K562 (cell line): ENCODE data around the gene UQCRHL. TPM values are rescaled to one million over a fixed set of nuclear protein-coding genes. Genes with fewer than 3 reads are reported as not detected.

Experiments used
- ATAC-seq: fragments of 200-7000 bp; cut with Tn5 transposase; 3 replicates; pipeline ENCODE4 v1.9.1; 2020; ENCODE audit warnings: moderate library complexity
- BruUV-seq: library from RNA; stranded (reverse); fragments of 400-500 nt; replicated peaks from 2 replicates; lab custom pipeline; 2021; lab: Mats Ljungman, UMichigan
- CTCF ChIA-PET: fragments of 300-600 bp; formaldehyde crosslinking; extraction: SDS; loops from one replicate; lab custom pipeline; 2021; ENCODE audit warnings: low intra/inter-chr PET ratio; lab: Yijun Ruan, JAX
- POLR2A ChIA-PET: fragments of 300-600, 350-650 bp; sonication (Branson Sonifier 250); formaldehyde crosslinking; extraction: SDS; loops from one replicate; lab custom pipeline; 2021; ENCODE audit warnings: antibody characterized with exemption, inconsistent platforms; lab: Yijun Ruan, JAX
- DNase-seq, 4 experiments: peaks; one replicate each; pipeline versions ENCODE4 v3.0.0 to v3.0.0-alpha.2; 2011 to 2018; ENCODE audit warnings: low spot score in 3 of 4, mixed read lengths in 3 of 4; ENCODE audit errors: extremely low read depth in 1 of 4
- FAIRE-seq: peaks from 2 replicates; lab custom pipeline; 2011; peaks lifted over from hg19 to GRCh38; lab: Jason Lieb, UNC
- H2AFZ ChIP-seq: 2 replicates; pipeline ENCODE4 v1.6.0; 2011; ENCODE audit warnings: low read depth, low read length, control low read depth, inconsistent platforms
- H3K27ac ChIP-seq: fragments of 200-600 bp; 3 replicates; pipeline ENCODE4 v1.8.0; 2011; ENCODE audit warnings: low read depth, mild to moderate bottlenecking, control low read depth, inconsistent platforms, low read length, moderate library complexity, mixed read lengths; ENCODE audit errors: extremely low read depth
- H3K27me3 ChIP-seq, 2 experiments: fragments of 300-600 bp in 1 of 2; 2 replicates in 1 of 2; 3 replicates in 1 of 2; pipeline versions ENCODE4 v1.6.0 to v1.8.0; 2011; ENCODE audit warnings: inconsistent platforms in 2 of 2, low read length in 2 of 2, mild to moderate bottlenecking in 1 of 2, mixed read lengths in 1 of 2, moderate library complexity in 1 of 2; ENCODE audit not compliant: control insufficient read depth in 2 of 2, insufficient read depth in 2 of 2
- H3K36me3 ChIP-seq: fragments of 300-600 bp; 3 replicates; pipeline ENCODE4 v1.8.0; 2011; ENCODE audit warnings: mild to moderate bottlenecking, low read length, inconsistent platforms; ENCODE audit not compliant: control insufficient read depth, insufficient read depth
- H3K4me1 ChIP-seq, 2 experiments: fragments of 200-600 bp in 1 of 2; replicated peaks in 1 of 2; 2 replicates in 1 of 2; 3 replicates in 1 of 2; pipeline versions ENCODE4 v1.5.1 to v1.8.0; 2011; ENCODE audit warnings: inconsistent platforms in 2 of 2, low read length in 2 of 2, mild to moderate bottlenecking in 1 of 2, mixed read lengths in 1 of 2, moderate library complexity in 1 of 2; ENCODE audit not compliant: control insufficient read depth in 2 of 2, insufficient read depth in 2 of 2
- H3K4me2 ChIP-seq: 2 replicates; pipeline ENCODE4 v1.6.1; 2011; ENCODE audit warnings: low read length, control low read depth, inconsistent platforms, mixed read lengths; ENCODE audit not compliant: insufficient read depth
- H3K4me3 ChIP-seq: fragments of 200-600 bp; sonication (generic), shearing (Covaris generic); 2 replicates; pipeline ENCODE4 v1.5.1; 2016; ENCODE audit warnings: control low read depth, inconsistent platforms
- H3K79me2 ChIP-seq: fragments of 200-600 bp; 3 replicates; pipeline ENCODE4 v1.8.0; 2011; ENCODE audit warnings: low read length, inconsistent platforms; ENCODE audit not compliant: control insufficient read depth, insufficient read depth
- H3K9ac ChIP-seq, 2 experiments: 2 replicates each; pipeline versions ENCODE4 v1.6.0 to v1.6.1; 2011; ENCODE audit warnings: low read depth in 2 of 2, low read length in 2 of 2, control low read depth in 1 of 2, inconsistent platforms in 1 of 2, mild to moderate bottlenecking in 1 of 2, mixed read lengths in 1 of 2; ENCODE audit not compliant: insufficient read depth in 1 of 2
- H3K9me1 ChIP-seq: one replicate; pipeline ENCODE4 v1.6.0; 2011; ENCODE audit warnings: inconsistent platforms, mild to moderate bottlenecking, low read length, moderate library complexity; ENCODE audit not compliant: control insufficient read depth, insufficient read depth
- H3K9me3 ChIP-seq: replicated peaks from 2 replicates; pipeline ENCODE4 v1.5.1; 2011; ENCODE audit warnings: low read depth, low read length, inconsistent platforms; ENCODE audit not compliant: control insufficient read depth, insufficient read depth
- H4K20me1 ChIP-seq: replicated peaks from 2 replicates; pipeline ENCODE4 v1.6.1; 2011; ENCODE audit warnings: low read length, inconsistent platforms, mixed read lengths; ENCODE audit not compliant: control insufficient read depth, insufficient read depth
- BMI1 ChIP-seq: fragments of 150-350 bp; IDR thresholded peaks from 2 replicates; pipeline ENCODE4 v1.6.1; 2014; ENCODE audit warnings: low read length
- C11orf30 ChIP-seq: fragments of 450-650 bp; IDR thresholded peaks from 2 replicates; pipeline ENCODE4 v1.6.1; 2016; ENCODE audit warnings: low read depth, mild to moderate bottlenecking
- MAFF ChIP-seq: IDR thresholded peaks from 2 replicates; pipeline ENCODE4 v1.6.1; 2012; ENCODE audit warnings: low read length, improper control_type of control experiment
- MAFG ChIP-seq: fragments of 450-650 bp; conservative IDR thresholded peaks from 2 replicates; pipeline ENCODE4 v1.6.1; 2016; ENCODE audit warnings: missing genetic modification characterization, missing compliant biosample characterization
- MAFK ChIP-seq: IDR thresholded peaks from 2 replicates; pipeline ENCODE4 v1.6.1; 2011; ENCODE audit warnings: low read length, improper control_type of control experiment
- ZBTB17 ChIP-seq: fragments of 450-650 bp; formaldehyde crosslinking; IDR thresholded peaks from 2 replicates; pipeline ENCODE4 v1.4.0; 2020; ENCODE audit warnings: mild to moderate bottlenecking
- ZKSCAN8 ChIP-seq: fragments of 200-800 bp; sonication (Bioruptor generic); IDR thresholded peaks from 2 replicates; pipeline ENCODE4 v1.6.1; 2016; ENCODE audit warnings: missing genetic modification characterization, missing compliant biosample characterization
- ZNF316 ChIP-seq: fragments of 450-650 bp; IDR thresholded peaks from 2 replicates; pipeline ENCODE4 v1.6.1; 2016
- WGBS: fragments of 100-300 bp; shearing (Covaris generic); methylation state at CpG from one replicate; pipeline ENCODE4 v1.1.6; 2016; ENCODE audit warnings: low coverage, mixed read lengths; ENCODE audit not compliant: insufficient coverage; ENCODE audit errors: missing lambda C conversion rate; 5-methylcytosine and 5-hydroxymethylcytosine counted together
- in situ Hi-C: fragments of 300-500 bp; cut with MboI; formaldehyde crosslinking; loops from 4 replicates; pipeline ENCODE4 v1.15.0; 2018; ENCODE audit warnings: inconsistent platforms, mixed read lengths
- intact Hi-C: fragments of 100-400 bp; cut with micrococcal nuclease; formaldehyde crosslinking; loops from 2 replicates; pipeline ENCODE4 v1.14.2; 2022
- polyA plus RNA-seq, 8 experiments: library from polyadenylated mRNA; depleted of rRNA in 4 of 8; stranded (reverse) in 5 of 8; unstranded in 3 of 8; fragments of >200 nt; fragmentation: Nextera tagmentation in 2 of 8; fragmentation: Illumina TruSeq in 1 of 8; extraction: Ambion mirVana in 2 of 8; extraction: Trizol in 1 of 8; gene quantifications; 2 replicates each; pipeline versions ENCODE4 v1.2.1 to v1.2.3, GENCODE V29; 2011 to 2014; ENCODE audit warnings: inconsistent platforms in 1 of 8, missing spikeins in 1 of 8
- total RNA-seq, 7 experiments: library from RNA; depleted of rRNA in 6 of 7; stranded (reverse); fragments of >200 nt in 6 of 7; fragmentation: Illumina TruSeq in 2 of 7; extraction: Trizol in 2 of 7; gene quantifications; 2 replicates each; pipeline versions ENCODE4 v1.2.1 to v1.2.3, GENCODE V29; 2011 to 2021; ENCODE audit warnings: low replicate concordance in 1 of 7
- TF ChIP-seq, protein P1 (sequence below): sonication (generic); formaldehyde crosslinking; IDR thresholded peaks from 2 replicates; pipeline ENCODE4 v1.8.1; 2023; ENCODE audit warnings: mild to moderate bottlenecking, missing genetic modification reagents
- TF ChIP-seq, protein P2 (sequence below): fragments of 450-650 bp; conservative IDR thresholded peaks from 2 replicates; pipeline ENCODE4 v1.6.1; 2016; ENCODE audit warnings: missing genetic modification characterization, low read depth, mild to moderate bottlenecking, control low read depth, missing compliant biosample characterization

Gene UQCRHL
- total and polyA plus RNA-seq, 9 of the 15 experiments (the other 6 are each of a cell fraction or from before 2014, with no cell fraction given): 5.1 to 41.3 (median 21.8) TPM

DNA sequence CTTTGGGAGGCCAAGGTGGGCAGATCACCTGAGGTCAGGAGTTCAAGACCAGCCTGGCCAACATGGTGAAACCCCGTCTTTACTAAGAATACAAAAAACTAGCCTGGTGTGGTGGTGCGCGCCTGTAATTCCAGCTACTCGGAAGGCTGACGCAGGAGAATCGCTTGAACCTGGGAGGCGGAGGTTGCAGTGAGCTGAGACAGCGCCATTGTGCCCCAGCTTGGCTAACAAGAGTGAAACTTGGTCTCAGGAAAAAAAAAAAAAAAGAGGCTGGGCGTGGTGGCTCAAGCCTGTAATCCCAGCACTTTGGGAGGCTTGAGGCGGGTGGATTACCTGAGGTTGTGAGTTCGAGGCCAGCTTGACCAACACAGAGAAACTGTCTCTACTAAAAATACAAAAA lies 38.6 kb upstream of the UQCRHL start (continued):
- TF ChIP-seq, protein P1, sequence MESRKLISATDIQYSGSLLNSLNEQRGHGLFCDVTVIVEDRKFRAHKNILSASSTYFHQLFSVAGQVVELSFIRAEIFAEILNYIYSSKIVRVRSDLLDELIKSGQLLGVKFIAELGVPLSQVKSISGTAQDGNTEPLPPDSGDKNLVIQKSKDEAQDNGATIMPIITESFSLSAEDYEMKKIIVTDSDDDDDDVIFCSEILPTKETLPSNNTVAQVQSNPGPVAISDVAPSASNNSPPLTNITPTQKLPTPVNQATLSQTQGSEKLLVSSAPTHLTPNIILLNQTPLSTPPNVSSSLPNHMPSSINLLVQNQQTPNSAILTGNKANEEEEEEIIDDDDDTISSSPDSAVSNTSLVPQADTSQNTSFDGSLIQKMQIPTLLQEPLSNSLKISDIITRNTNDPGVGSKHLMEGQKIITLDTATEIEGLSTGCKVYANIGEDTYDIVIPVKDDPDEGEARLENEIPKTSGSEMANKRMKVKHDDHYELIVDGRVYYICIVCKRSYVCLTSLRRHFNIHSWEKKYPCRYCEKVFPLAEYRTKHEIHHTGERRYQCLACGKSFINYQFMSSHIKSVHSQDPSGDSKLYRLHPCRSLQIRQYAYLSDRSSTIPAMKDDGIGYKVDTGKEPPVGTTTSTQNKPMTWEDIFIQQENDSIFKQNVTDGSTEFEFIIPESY (CRISPR knock-in tag): peak; percentile 43; the same call in 1 of the 2 replicates

DNA sequence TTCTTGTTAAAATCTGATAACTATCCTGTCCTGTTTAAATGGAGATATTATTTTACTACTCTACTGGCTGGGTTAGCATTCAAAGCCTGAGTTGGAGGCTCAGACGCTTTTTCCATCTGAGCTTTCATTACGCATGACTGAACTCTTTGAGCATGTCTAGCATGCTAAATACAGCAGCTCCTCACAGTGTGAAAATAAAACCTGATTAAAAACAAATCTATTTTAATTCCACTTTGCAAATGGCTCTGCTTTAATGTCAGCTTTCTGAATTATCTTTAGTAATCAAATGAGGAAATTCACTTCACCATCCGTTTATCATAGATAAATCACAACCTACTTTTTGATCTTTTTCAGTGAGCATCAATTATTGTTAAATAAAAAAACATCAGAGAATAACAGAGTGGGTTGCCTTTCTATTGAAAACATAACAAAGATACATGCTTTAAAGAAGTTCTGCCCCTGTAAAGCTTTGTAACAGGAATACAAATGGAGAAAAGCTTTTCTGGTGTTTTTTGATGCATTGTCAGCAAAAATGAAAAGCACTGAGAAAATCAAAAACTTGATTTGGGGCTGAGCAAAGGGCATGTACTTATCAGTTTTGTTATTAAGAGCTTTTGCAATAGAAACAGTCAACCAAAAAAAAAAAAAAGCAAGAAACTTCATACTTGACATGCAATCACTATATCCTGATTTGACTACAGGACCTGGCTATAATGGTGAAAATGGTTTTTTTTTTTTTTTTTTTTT lies 36.5 kb upstream of the UQCRHL start:
- BruUV-seq: no TSS peak
- peaks cover 3 to 27% of the 10 kb centered on the region in 2 experiments for H3K4me1 ChIP-seq
- H2AFZ ChIP-seq: no peak overlapping the region
- H3K9me3 ChIP-seq: no peaks in the 10 kb centered on the region
- no peaks in the 10 kb centered on the region for H3K36me3 ChIP-seq
- WGBS: 46% methylated on average over 3 of the region's 3 CpGs
- FAIRE-seq (no peak), ATAC-seq (no peak), DNase-seq (no peak)
- H3K27ac ChIP-seq: no peak overlapping the region
- no peaks in the 10 kb centered on the region for H4K20me1 ChIP-seq
- ChIA-PET POLR2A (interaction anchor here (0.6 to 3.5 kb wide), 5 partner anchors 8 to 53 kb away, joined by 3 to 29 read pairs (median 3); no protein-coding TSS in a partner anchor), CTCF (interaction anchor here (0.6 kb wide), 2 partner anchors 10 to 68 kb away, joined by 3 read pairs; no protein-coding TSS in a partner anchor)
- no peaks in the 10 kb centered on the region for H3K27me3 ChIP-seq
- no peak overlapping the region for H3K9ac ChIP-seq
- no peaks in the 10 kb centered on the region for H3K9me1 ChIP-seq
- in situ Hi-C loops (no loop called here), intact Hi-C loops (no loop called here)
- no peak overlapping the region for H3K4me2 ChIP-seq
- no peak overlapping the region for H3K4me3 ChIP-seq
- peaks cover 41% of the 10 kb centered on the region for H3K79me2 ChIP-seq
- TF ChIP-seq MAFF (peak; percentile 96), ZBTB17 (CRISPR knock-in tag) (peak; percentile 52; the same call in 1 of the 2 replicates), BMI1 (no peak), C11orf30 (peak; percentile 94), ZNF316 (peak; percentile 97), MAFG (tag) (peak; percentile 93), MAFK (peak; percentile 94), ZKSCAN8 (CRISPR knock-in tag) (no peak)
- TF ChIP-seq, protein P2, sequence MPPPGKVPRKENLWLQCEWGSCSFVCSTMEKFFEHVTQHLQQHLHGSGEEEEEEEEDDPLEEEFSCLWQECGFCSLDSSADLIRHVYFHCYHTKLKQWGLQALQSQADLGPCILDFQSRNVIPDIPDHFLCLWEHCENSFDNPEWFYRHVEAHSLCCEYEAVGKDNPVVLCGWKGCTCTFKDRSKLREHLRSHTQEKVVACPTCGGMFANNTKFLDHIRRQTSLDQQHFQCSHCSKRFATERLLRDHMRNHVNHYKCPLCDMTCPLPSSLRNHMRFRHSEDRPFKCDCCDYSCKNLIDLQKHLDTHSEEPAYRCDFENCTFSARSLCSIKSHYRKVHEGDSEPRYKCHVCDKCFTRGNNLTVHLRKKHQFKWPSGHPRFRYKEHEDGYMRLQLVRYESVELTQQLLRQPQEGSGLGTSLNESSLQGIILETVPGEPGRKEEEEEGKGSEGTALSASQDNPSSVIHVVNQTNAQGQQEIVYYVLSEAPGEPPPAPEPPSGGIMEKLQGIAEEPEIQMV: no peak
